Pulmonary artery endothelial cell (primary cell): Measurements from ENCODE around the gene RETREG2. TPM values are rescaled to one million over a fixed set of nuclear protein-coding genes. Genes with fewer than 3 reads are reported as not detected.

Experiments used
- DNase-seq: peaks from one replicate; pipeline ENCODE4 v3.0.0-alpha.2; 2011; ENCODE audit warnings: low read depth, low spot score
- total RNA-seq: library from RNA; depleted of rRNA; stranded (reverse); fragments of >200 nt; gene quantifications from 2 replicates; pipeline ENCODE4 v1.2.3, GENCODE V29; 2014

RETREG2 gene
- total RNA-seq: 52.6 and 60.1 TPM in 2 replicates

DNA sequence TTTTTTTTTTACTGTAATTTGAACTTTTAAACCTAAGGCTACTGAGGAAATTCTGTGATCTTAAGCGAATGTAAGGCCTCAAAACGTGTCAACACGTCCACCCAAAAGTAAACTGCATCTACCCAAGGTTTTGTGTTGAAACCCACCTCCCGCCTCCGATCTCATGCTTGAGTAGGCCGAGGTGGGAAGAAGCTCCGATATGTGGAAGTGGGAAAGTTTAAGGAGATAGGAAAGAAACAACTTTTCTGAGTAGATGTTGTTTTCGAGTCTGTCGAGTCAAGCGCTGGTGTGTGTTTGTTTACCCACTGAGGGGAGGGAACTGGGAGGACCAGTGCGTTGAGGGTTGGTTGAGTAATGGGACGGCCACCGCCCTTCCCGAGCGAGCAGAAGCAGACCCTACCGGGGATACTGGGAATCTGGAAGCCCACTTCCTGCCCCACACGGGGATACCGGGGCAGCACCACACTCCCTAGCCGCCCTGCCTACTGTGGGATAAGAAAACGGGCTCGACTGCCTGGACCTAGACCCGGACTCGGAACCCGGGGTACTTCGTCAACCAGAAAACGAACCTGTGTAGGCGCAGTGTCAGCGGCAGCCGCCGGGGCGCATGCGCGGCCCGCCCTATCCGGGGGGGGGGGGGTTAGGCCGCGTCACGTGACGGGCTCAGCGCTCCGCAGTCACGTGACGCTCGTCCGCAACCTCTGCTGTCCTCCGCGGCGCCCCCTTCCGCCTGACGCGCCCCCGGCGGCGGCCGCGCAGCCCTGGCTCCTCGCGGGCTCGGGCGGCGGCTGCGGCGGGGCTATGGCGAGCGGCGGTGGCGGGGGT, at the start of gene RETREG2:
RETREG2 (plus strand) TSS at position 724 of the 825 bp plus-strand sequence; CDS start at position 802, 78 bp downstream.
- peak; percentile 58 for DNase-seq

GRCh38 chr2:219128396-219128795, 49.7 kb upstream of the RETREG2 start:
- DNase-seq: no peak

GRCh38 chr2:219129589-219129988, 48.5 kb upstream of the RETREG2 start:
- DNase-seq: no peak

GRCh38 chr2:219131327-219131726, 46.7 kb upstream of the RETREG2 start:
- no peak for DNase-seq

GRCh38 chr2:219131744-219132143, 46.3 kb upstream of the RETREG2 start:
- no peak for DNase-seq

DNA sequence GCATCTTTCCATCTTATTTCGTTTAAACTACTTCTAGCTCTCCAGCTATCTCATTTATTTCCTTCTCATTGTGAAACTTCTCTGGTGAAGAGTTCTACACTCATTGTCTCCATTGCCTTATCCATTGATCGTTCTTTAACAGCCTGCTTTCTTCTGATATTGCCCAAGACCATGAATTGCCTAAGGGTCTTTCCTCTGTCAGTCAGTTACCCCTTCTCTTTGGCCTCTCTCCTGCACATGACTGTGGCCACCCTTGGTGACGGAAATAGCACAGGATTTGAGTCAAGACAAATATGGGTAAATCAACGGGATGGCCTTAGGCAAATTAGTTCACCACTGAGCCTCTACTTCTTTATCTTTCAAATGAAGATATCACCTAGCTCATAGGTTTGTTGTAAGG, 44.1 kb upstream of the RETREG2 start:
- no peak for DNase-seq

- DNase-seq: no peak
These were observed 37.4 kb upstream of the RETREG2 start for GRCh38 chr2:219140722-219141121.

- DNase-seq: no peak
These were observed 35.7 kb upstream of the RETREG2 start for GRCh38 chr2:219142329-219142728.

- DNase-seq: no peak
These were observed 28.4 kb upstream of the RETREG2 start for GRCh38 chr2:219149667-219150066.

- DNase-seq: no peak
These were observed 22.9 kb upstream of the RETREG2 start for GRCh38 chr2:219155054-219155644.

DNA sequence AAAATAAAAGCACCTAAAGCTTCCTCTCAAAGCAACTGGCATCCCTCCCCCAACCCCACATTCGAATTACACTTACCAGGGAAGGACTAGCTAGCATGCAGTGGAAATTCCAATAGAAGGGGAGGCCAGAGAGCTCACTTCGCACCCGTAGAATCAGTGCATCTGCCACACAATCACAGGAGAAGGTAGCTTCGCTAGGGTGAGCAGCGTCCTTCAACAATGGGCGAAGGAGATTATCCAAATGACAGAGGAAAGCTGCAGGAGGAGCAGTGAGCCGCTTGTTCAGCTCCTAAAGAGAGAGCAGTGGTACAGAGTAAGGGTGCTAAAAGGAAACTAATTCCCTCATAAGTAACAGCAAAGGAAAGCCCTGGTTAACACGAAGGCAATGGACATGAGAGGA, 20.7 kb upstream of the RETREG2 start:
- DNase-seq: no peak

- no peak for DNase-seq
These were observed 20.1 kb upstream of the RETREG2 start for GRCh38 chr2:219158025-219158424.

GRCh38 chr2:219158586-219158985, 19.5 kb upstream of the RETREG2 start:
- no peak for DNase-seq

- DNase-seq: no peak
These were observed 18.3 kb upstream of the RETREG2 start for GRCh38 chr2:219159771-219160185.

DNA sequence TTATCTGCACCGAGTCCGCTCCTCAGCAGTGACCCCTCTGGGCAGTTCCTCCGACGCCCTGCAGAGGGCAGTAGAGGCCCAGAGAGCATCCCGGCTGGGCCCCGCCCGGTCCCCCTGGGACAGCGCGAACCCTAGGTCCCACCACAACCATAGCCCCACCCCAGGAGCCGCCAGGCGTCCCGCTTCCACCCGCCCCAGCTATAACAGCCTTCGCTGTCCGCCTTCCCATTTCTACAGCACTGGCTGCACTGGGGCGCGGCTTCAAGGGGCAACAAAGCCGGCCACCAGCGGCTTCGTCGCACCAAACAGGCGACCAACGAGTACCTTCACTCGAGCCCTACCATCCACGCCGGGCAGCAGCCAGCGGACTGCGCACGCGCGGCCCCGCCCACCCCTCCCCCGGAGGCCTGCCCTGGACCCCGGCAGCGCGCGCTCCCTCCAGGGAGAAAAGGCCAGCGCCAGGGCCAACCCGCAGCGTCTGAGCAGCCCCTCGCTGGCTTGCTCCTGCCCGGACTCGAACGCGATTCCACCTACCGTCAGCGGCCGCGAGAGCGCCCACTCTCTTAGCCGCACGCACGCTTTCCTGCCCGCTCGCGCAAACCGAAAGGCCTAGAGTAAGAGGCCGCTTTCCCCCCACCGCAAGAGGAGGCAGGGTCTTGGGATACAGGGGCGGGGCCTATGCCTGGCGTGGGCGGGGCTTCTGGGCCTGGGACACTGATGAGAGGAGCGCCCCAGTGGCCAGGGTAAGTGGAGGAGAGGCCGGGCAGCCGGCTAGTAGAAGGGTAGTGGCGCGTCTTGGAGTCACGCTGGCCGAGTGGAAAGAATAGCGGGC, 17.7 kb upstream of the RETREG2 start, which contains the start of gene NHEJ1:
NHEJ1 (minus strand) TSS at position 630 of the 832 bp plus-strand sequence. CDS start 2,453 bp downstream, outside the sequence.
- DNase-seq: peak; percentile 80

- DNase-seq: no peak
These were observed 17.0 kb upstream of the RETREG2 start for GRCh38 chr2:219161097-219161496.

- DNase-seq: no peak
These were observed 14.9 kb upstream of the RETREG2 start for GRCh38 chr2:219163156-219163555.

DNA sequence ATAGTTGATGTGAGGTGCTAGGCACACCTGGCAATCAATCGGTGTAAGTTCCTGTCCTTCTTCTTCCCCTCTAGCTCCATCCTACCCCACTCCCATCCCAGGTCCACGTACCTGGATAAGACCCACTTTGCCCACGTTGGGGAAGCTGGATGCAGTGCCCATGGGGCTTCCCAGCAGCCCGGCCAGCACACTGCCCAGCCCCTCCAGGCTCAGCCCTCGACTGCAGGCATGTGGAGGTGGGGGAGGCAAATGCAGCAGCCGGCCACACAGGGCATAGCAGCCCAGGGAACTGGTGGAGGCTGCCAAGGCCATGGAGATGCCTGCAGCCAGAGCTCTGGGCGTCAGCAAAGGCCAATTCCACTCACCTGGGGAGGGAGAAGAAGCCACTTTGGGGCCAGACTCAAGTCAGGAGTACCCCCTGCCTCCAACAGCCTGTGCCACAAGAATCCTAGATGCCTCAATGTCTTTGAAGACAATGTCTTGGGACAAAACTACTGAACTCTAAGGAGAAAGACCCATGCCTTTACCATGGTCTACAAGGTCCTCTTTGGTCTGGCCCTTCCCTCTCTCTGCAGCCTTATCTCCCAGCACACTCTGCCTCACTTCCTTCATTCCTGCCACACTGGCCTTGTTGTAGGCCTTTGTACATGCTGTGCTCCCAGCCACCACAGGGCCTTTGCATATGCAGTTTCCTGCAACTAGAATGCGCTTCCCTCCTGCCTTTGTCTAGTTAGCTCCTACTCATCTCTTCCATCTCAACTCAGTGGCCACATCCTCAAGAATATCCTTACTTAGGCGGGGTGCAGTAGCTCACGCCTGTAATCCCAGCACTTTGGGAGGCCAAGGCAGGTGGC, 12.8 kb upstream of the RETREG2 start:
- DNase-seq: no peak

GRCh38 chr2:219167997-219168396, 10.1 kb upstream of the RETREG2 start:
- no peak for DNase-seq

- DNase-seq: no peak
These were observed 9.5 kb upstream of the RETREG2 start for GRCh38 chr2:219168526-219168925.

DNA sequence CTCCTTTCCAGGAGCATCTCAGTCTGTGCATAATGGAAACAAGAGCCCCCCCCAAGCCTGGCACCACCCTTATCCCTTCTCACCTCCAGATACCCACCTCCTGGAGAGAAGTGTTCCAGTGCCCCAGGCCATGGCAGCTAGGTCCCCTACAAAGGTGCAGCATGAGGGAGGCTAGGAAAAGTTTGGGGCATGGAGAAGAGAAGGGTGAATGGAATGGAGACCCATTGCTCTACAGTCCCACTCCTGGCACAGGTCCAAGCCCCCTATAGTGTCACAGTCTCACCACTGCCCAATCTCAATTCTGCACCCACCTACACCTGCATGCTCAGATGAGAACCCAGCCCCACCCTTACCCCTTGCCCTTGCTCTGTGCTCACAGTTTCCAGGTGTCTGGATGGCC, 9.1 kb upstream of the RETREG2 start:
- DNase-seq: no peak
